Measurements from ENCODE around the gene TNS1. TPM values are rescaled to one million over a fixed set of nuclear protein-coding genes. Genes with fewer than 3 reads are reported as not detected.

TNS1 gene
- total and polyA plus RNA-seq, 9 of the 15 experiments (the other 6 are each of a cell fraction or from before 2014, with no cell fraction given) = 0.13 to 2.7 (median 0.77) TPM

DNA sequence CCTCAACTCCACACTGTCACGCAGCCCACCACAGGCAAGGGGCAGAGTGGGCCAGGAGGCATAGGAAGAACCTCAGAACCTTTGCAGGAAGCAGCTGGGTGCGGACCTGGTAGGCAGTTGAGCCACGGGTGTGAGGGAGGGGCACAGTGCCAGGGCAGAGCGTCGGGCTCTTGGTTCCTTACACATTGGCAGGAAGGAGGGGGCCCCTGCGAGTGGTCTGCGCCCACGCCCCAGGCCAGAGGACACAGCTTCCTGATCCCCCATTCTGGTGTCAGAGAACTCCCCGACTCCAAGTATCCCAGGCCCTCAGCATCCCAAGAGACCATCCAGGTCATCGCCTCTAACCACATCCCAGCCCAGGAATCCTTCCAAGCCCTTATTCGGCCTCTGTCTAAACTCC is 61.5 kb downstream of the TNS1 start (continued):
- TF ChIP-seq ZNF280A (IDR thresholded peaks at IDR 0.05; ENCODE audit: low read depth, partially characterized antibody) = no peak
- no peak for TF ChIP-seq TCF7L2 (IDR thresholded peaks at IDR 0.05; ENCODE audit: low read depth, low read length)
- TF ChIP-seq MBD1 (CRISPR knock-in tag; IDR thresholded peaks at IDR 0.05) = no peak
- TF ChIP-seq ARHGAP35 (IDR thresholded peaks at IDR 0.05; ENCODE audit: partially characterized antibody) = no peak
- no peak for TF ChIP-seq ATF4 (CRISPR knock-in tag; IDR thresholded peaks at IDR 0.05)
- TF ChIP-seq ZBTB12 (CRISPR knock-in tag; IDR thresholded peaks at IDR 0.05) = no peak
- TF ChIP-seq ZFP91 (CRISPR knock-in tag; IDR thresholded peaks at IDR 0.05) = no peak
- no peak for TF ChIP-seq ETS1 (conservative IDR thresholded peaks at IDR 0.05; ENCODE audit: control insufficient read depth, low read depth, low read length)
- TF ChIP-seq SUPT5H (IDR thresholded peaks at IDR 0.05) = no peak

Data from K562 (cell line).